Prostate gland (tissue), 2 donors: ENCODE results near the gene POLR3GL. TPM values are rescaled to one million over a fixed set of nuclear protein-coding genes. Genes with fewer than 3 reads are reported as not detected.

Experiments
- DNase-seq: peaks from one replicate; pipeline ENCODE4 v3.0.0-alpha.2; 2019; ENCODE audit warnings: low spot score
- H3K27ac ChIP-seq, 2 donors: fragments of 200-600 bp; sonication (generic); 2 replicates each; pipeline ENCODE4 v1.5.1; 2017 to 2019
- H3K27me3 ChIP-seq: fragments of 200-600 bp; sonication (generic); replicated peaks from 2 replicates; pipeline ENCODE4 v1.5.1; 2019; ENCODE audit not compliant: insufficient read depth
- H3K36me3 ChIP-seq, 2 donors: fragments of 200-600 bp; sonication (generic); 1 replicate in 1 of 2; 2 replicates in 1 of 2; pipeline versions ENCODE4 v1.5.1 to v1.8.1; 2017 to 2019
- H3K4me1 ChIP-seq: fragments of 200-600 bp; sonication (generic); replicated peaks from 2 replicates; pipeline ENCODE4 v1.5.1; 2019
- H3K4me3 ChIP-seq, 2 donors: fragments of 200-600 bp; sonication (generic); 2 replicates each; pipeline ENCODE4 v1.5.1; 2017 to 2019
- H3K9me3 ChIP-seq: fragments of 200-600 bp; sonication (generic); 2 replicates; pipeline ENCODE4 v1.5.1; 2017
- CTCF ChIP-seq, 4 experiments: fragments of 200-600 bp in 2 of 4; fragments of 450-650 bp in 2 of 4; sonication (generic) in 2 of 4; IDR thresholded peaks; 1 replicate in 3 of 4; 2 replicates in 1 of 4; pipeline ENCODE4 v1.5.1; 2016 to 2019; ENCODE audit warnings: antibody characterized with exemption in 4 of 4, mild to moderate bottlenecking in 2 of 4, moderate library complexity in 2 of 4
- POLR2A ChIP-seq: fragments of 450-650 bp; IDR thresholded peaks from one replicate; pipeline ENCODE4 v1.6.1; 2016; ENCODE audit warnings: antibody characterized with exemption, mild to moderate bottlenecking
- POLR2AphosphoS5 ChIP-seq: sonication (generic); formaldehyde crosslinking; IDR thresholded peaks from one replicate; pipeline ENCODE4 v1.6.1; 2017; ENCODE audit warnings: antibody characterized with exemption
- WGBS: methylation state at CpG from one replicate; pipeline ENCODE4 v1.1.5; 2018; 5-methylcytosine and 5-hydroxymethylcytosine counted together
- intact Hi-C: fragments of 100-400 bp; cut with DNase I; formaldehyde crosslinking; loops from one replicate; pipeline ENCODE4 v1.14.2; 2022
- total RNA-seq, 2 donors: library from RNA; depleted of rRNA; stranded (reverse); fragments of >200 nt; gene quantifications; one replicate each; pipeline ENCODE4 v1.1.0, GENCODE V29; 2016

Gene POLR3GL
- total RNA-seq, 2 donors from 2014 or later: 20.3 to 23.2 TPM

GRCh38 chr1:145951526-145951925 lies 13.0 kb upstream of the POLR3GL start:
- no peak overlapping the region for H3K27ac ChIP-seq
- H3K36me3 ChIP-seq: no peaks in the 10 kb centered on the region
- no peaks in the 10 kb centered on the region for H3K27me3 ChIP-seq
- 61% methylated on average over 1 of the region's 1 CpG for WGBS
- H3K4me3 ChIP-seq: no peak overlapping the region
- TF ChIP-seq POLR2A: no peak
- TF ChIP-seq CTCF (IDR thresholded peaks at IDR 0.05): no peak
- no peak for TF ChIP-seq POLR2AphosphoS5
- peaks cover 5% of the 10 kb centered on the region for H3K4me1 ChIP-seq
- H3K9me3 ChIP-seq: no peaks in the 10 kb centered on the region
- intact Hi-C loops: no loop called here
- DNase-seq: no peak

GRCh38 chr1:145952903-145953302 lies 11.6 kb upstream of the POLR3GL start:
- no peak for DNase-seq
- intact Hi-C loops: no loop called here
- H3K4me1 ChIP-seq: peaks cover 5% of the 10 kb centered on the region
- 99% methylated on average over 3 of the region's 3 CpGs for WGBS
- no peaks in the 10 kb centered on the region for H3K9me3 ChIP-seq
- no peak overlapping the region for H3K27ac ChIP-seq
- no peaks in the 10 kb centered on the region for H3K36me3 ChIP-seq
- H3K27me3 ChIP-seq: no peaks in the 10 kb centered on the region
- TF ChIP-seq POLR2A (no peak), POLR2AphosphoS5 (no peak), CTCF (IDR thresholded peaks at IDR 0.05) (no peak)
- H3K4me3 ChIP-seq: no peak overlapping the region

DNA sequence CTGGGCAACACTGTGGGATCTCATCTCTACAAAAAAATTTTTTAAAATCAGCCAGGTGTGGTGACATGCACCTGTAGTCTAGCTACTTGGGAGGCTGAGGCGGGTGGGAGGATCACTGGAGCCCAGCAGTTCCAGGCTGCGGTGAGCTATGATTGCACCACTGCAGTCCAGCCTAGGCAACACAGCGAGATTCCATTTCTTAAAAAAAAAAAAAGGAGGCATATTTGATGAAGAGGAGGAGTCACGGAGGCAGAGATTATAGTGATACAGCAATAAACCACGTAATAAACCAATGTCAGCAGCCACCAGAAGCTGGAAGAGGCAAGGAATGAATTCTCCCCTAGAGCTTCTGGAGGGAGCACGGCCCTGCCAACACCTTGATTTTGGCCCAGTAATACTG lies 10.6 kb upstream of the POLR3GL start:
- 67% methylated on average over 6 of the region's 6 CpGs for WGBS
- peaks cover 5% of the 10 kb centered on the region for H3K4me1 ChIP-seq
- H3K4me3 ChIP-seq: no peak overlapping the region
- TF ChIP-seq POLR2AphosphoS5 (no peak), CTCF (IDR thresholded peaks at IDR 0.05) (no peak), POLR2A (no peak)
- H3K36me3 ChIP-seq: no peaks in the 10 kb centered on the region
- H3K9me3 ChIP-seq: no peaks in the 10 kb centered on the region
- H3K27me3 ChIP-seq: no peaks in the 10 kb centered on the region
- no peak for DNase-seq
- intact Hi-C loops: no loop called here
- H3K27ac ChIP-seq: peak overlapping the region; percentile 16 to 97

GRCh38 chr1:145955436-145955835 lies 9.1 kb upstream of the POLR3GL start:
- no peaks in the 10 kb centered on the region for H3K9me3 ChIP-seq
- 34% methylated on average over 2 of the region's 2 CpGs for WGBS
- no peak overlapping the region for H3K4me3 ChIP-seq
- TF ChIP-seq CTCF (IDR thresholded peaks at IDR 0.05) (no peak), POLR2A (no peak), POLR2AphosphoS5 (no peak)
- no peaks in the 10 kb centered on the region for H3K27me3 ChIP-seq
- H3K4me1 ChIP-seq: peaks cover 5% of the 10 kb centered on the region
- H3K36me3 ChIP-seq: no peaks in the 10 kb centered on the region
- intact Hi-C loops: no loop called here
- DNase-seq: no peak
- H3K27ac ChIP-seq: peak overlapping the region; percentile 11 to 97

- no peaks in the 10 kb centered on the region for H3K27me3 ChIP-seq
- H3K4me3 ChIP-seq: peak overlapping the region; percentile 55 to 80
- no peaks in the 10 kb centered on the region for H3K36me3 ChIP-seq
- intact Hi-C loops: no loop called here
- no peaks in the 10 kb centered on the region for H3K9me3 ChIP-seq
- peak overlapping the region; percentile 78 to 97 for H3K27ac ChIP-seq
- TF ChIP-seq CTCF (IDR thresholded peaks at IDR 0.05): no peak
- no peak for TF ChIP-seq POLR2A
- TF ChIP-seq POLR2AphosphoS5: no peak
- H3K4me1 ChIP-seq: peaks cover 5% of the 10 kb centered on the region
- no peak for DNase-seq
These were observed 8.1 kb upstream of the POLR3GL start for GRCh38 chr1:145956361-145956760.
